ENCODE data around the gene HECA. TPM values are rescaled to one million over a fixed set of nuclear protein-coding genes. Genes with fewer than 3 reads are reported as not detected.

HECA gene
- total and polyA plus RNA-seq, 2 of the 4 experiments (the other 2 are of a cell fraction), result 3.1 to 4.3 TPM

DNA sequence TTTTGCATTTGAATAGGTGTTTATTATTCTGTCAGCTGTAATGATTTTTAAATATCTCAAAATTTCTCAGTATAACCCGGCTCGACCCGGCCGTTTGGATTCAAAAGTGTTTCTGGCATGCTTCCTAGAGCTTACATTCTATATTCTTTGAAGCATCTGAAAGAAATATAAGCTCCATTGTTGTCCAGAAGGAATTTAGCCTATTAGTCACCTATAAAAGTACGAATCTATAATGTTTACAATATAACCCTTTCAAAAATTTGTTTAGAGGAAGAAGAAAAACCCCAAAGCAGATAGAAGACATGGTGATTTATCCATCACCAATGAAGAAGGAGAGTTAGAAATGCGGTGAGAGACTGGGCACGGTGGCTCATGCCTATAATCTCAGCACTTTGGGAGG, 22.3 kb upstream of the HECA start:
- H2AK5ac ChIP-seq (ENCODE audit: low read depth, low read length), result no peak overlapping the region
- DNase-seq (no peak), ATAC-seq (ENCODE audit: low read depth) (no peak)
- no peak overlapping the region for H2AK9ac ChIP-seq (replicated peaks; ENCODE audit: low read depth, low read length, poor library complexity)
- H2BK15ac ChIP-seq (ENCODE audit: low read depth, low read length), result no peak overlapping the region
- H3K4me2 ChIP-seq (ENCODE audit: low read depth, low read length), result no peak overlapping the region
- H4K8ac ChIP-seq (ENCODE audit: low read depth in 2 of 2, low read length in 2 of 2), result no peak overlapping the region
- H3K9ac ChIP-seq (ENCODE audit: low read depth, low read length), result no peak overlapping the region
- peaks cover 11% of the 10 kb centered on the region for H3K27me3 ChIP-seq (ENCODE audit: control insufficient read depth, insufficient read depth, low read length)
- H3K4me3 ChIP-seq (ENCODE audit: insufficient read depth, low read depth, low read length), result no peak overlapping the region
- dilution Hi-C loops (cut with HindIII; ENCODE audit: low sequenced_read_pairs, unreplicated experiment), result no loop called here
- H2AFZ ChIP-seq (replicated peaks; ENCODE audit: low read length, poor library complexity), result no peak overlapping the region
- H4K5ac ChIP-seq (ENCODE audit: low read depth, low read length), result no peak overlapping the region
- no peaks in the 10 kb centered on the region for H3K4me1 ChIP-seq (ENCODE audit: control insufficient read depth, insufficient read depth, low read length)
- H3K9me3 ChIP-seq (ENCODE audit: control insufficient read depth, insufficient read depth, low read length), result no peaks in the 10 kb centered on the region
- no peaks in the 10 kb centered on the region for H3K79me1 ChIP-seq (ENCODE audit: low read depth in 1 of 2, low read length in 2 of 2)
- no peak overlapping the region for H3K14ac ChIP-seq (replicated peaks; ENCODE audit: low read depth, low read length)
- H3K56ac ChIP-seq (ENCODE audit: extremely low read depth, insufficient read depth, low read length), result no peak overlapping the region
- no peak overlapping the region for H2BK20ac ChIP-seq (ENCODE audit: low read depth, low read length)
- H3K9me1 ChIP-seq (ENCODE audit: insufficient read depth, low read length), result no peaks in the 10 kb centered on the region
- no peak for TF ChIP-seq USF2 (IDR thresholded peaks at IDR 0.05; ENCODE audit: low read depth, low read length)
- no peak for TF ChIP-seq RFX5 (IDR thresholded peaks at IDR 0.05; ENCODE audit: low read depth, low read length)
- no peak for TF ChIP-seq SMC3 (IDR thresholded peaks at IDR 0.05; ENCODE audit: low read depth, low read length)
- TF ChIP-seq CHD1 (IDR thresholded peaks at IDR 0.05; ENCODE audit: low read depth, low read length), result no peak
- no peak for TF ChIP-seq CTCF (conservative IDR thresholded peaks at IDR 0.05; ENCODE audit: low read depth, low read length)
- no peak for TF ChIP-seq POLR2A (IDR thresholded peaks at IDR 0.05; ENCODE audit: low read depth, low read length)
- no peak for TF ChIP-seq CEBPB (IDR thresholded peaks at IDR 0.05; ENCODE audit: low read depth, low read length)
- no peak for TF ChIP-seq FOS (IDR thresholded peaks at IDR 0.05; ENCODE audit: low read depth, low read length)
- TF ChIP-seq RCOR1 (IDR thresholded peaks at IDR 0.05; ENCODE audit: insufficient replicate concordance, low read length), result no peak
- TF ChIP-seq ELK1 (IDR thresholded peaks at IDR 0.05; ENCODE audit: borderline replicate concordance, low read depth, low read length), result no peak
- no peak for TF ChIP-seq MAFK (IDR thresholded peaks at IDR 0.05; ENCODE audit: low read depth, low read length)
- TF ChIP-seq RAD21 (IDR thresholded peaks at IDR 0.05; ENCODE audit: low read length), result no peak
- TF ChIP-seq MXI1 (IDR thresholded peaks at IDR 0.05; ENCODE audit: borderline replicate concordance, low read depth, low read length), result no peak
- no peak for TF ChIP-seq NFE2L2 (IDR thresholded peaks at IDR 0.05; ENCODE audit: low read depth, low read length)
- TF ChIP-seq MAZ (IDR thresholded peaks at IDR 0.05; ENCODE audit: borderline replicate concordance, low read depth, low read length), result no peak
- no peak for TF ChIP-seq BHLHE40 (IDR thresholded peaks at IDR 0.05; ENCODE audit: low read depth, low read length)
- no peak overlapping the region for H2BK120ac ChIP-seq (ENCODE audit: low read depth, low read length)
- in situ Hi-C loops (cut with MboI; ENCODE audit: low sequenced_read_pairs), result no loop called here
- H3K4ac ChIP-seq (ENCODE audit: low read depth, low read length), result no peak overlapping the region
- ChIA-PET POLR2A (ENCODE audit: unreplicated experiment) (no interaction called here), CTCF (no interaction called here)
- intact Hi-C loops (cut with micrococcal nuclease), result no loop called here
- no peaks in the 10 kb centered on the region for H3K36me3 ChIP-seq (ENCODE audit: control insufficient read depth, insufficient read depth, low read length)
- H2BK5ac ChIP-seq (ENCODE audit: low read depth, low read length, poor library complexity, severe bottlenecking), result no peak overlapping the region
- 83% methylated on average over 2 of the region's 7 CpGs; no CpG with 5 or more reads in 1 of the 2 experiments for WGBS, 2 experiments (ENCODE audit: extremely low coverage in 2 of 2, insufficient read length in 1 of 2)
- no peak overlapping the region for H4K91ac ChIP-seq (ENCODE audit: insufficient read depth, low read depth, low read length)
- no TSS peak for BruUV-seq (replicated peaks)
- no peak overlapping the region for H3K23ac ChIP-seq (ENCODE audit: low read depth, low read length)
- H4K20me1 ChIP-seq (ENCODE audit: insufficient read depth, low read length), result no peaks in the 10 kb centered on the region
- no peak overlapping the region for H3K18ac ChIP-seq (ENCODE audit: low read depth, low read length)
- H3K27ac ChIP-seq (ENCODE audit: insufficient read depth, low read length), result no peak overlapping the region
